NCI-H146 treated with DMSO at 0.1 percent for 48 hours (cell line): Measurements from ENCODE around the gene APOBEC3B.
"Not testable (repeated sequence)": the region's sequence is repeated elsewhere in the genome, so short reads cannot be mapped to it uniquely, and the experiment has no call there.

Source experiments
- DNase-seq: peaks from one replicate; lab custom pipeline; 2025; ENCODE audit not compliant: unreplicated experiment; lab: John Stamatoyannopoulos, UW

The APOBEC3B gene

DNA sequence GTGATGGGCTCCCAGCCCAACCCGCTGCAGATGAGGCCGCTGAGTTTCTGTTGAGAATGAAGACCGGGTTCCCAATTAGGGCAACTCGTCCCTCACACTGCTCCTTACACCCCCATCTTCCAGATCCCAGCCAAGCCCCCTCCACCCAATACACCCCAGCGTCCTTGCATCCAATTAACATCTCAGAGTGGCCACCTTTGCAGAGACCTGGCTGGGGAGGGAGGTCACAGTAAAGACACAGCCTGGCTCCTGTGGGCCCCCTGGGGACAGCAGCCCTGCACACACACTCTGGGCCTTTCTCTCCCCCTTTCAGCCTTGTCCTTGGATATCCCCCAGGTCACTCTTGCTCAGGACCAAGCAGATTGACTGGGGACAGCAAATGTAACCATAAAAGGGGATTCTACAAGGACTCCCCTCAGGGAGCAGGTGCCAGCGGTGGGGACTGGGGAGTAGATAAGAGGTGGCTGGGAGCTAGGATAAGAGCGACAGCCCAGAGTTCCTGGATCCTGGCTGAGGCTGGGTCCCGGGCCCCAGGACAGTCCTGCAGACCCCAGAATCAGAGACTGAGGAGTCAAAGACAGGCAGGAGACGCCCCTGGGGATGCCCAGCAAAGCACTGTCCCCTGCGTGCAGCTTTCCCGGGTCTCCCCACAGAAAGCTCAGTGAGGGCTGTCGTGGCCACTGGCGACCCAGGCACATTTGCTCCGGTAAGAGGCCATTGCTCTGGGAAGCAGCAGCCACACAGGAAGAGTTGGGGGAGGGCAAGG is 16.4 kb upstream of the APOBEC3B start:
- no peak for DNase-seq

DNA sequence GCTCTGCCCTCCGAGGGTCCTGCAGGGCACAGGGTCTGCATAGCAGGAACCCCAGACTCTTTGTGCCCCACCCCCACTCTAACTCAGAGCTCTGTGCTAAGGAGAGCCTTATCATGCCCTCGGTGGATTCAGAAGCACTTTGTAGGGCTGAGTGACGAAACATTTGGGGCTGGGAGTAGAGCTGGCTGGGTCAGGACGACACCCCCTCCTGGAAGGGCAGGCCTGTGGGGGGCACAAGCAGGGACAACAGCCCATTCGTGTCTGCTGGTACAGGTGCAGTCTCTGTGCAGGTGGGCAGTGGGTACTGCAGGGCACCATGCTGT is 15.8 kb upstream of the APOBEC3B start:
- DNase-seq, result no peak

DNA sequence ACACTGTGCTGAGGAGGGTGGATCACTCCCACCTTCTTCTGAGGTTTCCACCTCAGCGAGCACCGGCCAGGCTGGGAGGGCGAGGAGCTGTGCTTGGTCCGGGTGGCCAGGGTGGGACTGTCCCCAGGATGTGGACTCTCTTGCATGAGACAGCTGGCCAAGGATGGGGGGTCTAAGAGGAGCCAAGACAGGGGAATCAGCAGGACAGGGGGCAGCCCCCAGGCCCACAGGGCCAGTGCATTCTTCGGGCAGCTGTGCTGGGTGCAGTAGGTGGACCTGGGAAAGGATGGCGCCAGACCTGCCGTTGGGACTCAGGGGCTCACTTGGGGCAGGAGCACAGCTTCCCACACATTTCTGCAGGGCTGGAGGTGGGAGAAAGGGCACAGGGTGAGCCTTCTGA is 15.2 kb upstream of the APOBEC3B start:
- DNase-seq, result no peak

DNA sequence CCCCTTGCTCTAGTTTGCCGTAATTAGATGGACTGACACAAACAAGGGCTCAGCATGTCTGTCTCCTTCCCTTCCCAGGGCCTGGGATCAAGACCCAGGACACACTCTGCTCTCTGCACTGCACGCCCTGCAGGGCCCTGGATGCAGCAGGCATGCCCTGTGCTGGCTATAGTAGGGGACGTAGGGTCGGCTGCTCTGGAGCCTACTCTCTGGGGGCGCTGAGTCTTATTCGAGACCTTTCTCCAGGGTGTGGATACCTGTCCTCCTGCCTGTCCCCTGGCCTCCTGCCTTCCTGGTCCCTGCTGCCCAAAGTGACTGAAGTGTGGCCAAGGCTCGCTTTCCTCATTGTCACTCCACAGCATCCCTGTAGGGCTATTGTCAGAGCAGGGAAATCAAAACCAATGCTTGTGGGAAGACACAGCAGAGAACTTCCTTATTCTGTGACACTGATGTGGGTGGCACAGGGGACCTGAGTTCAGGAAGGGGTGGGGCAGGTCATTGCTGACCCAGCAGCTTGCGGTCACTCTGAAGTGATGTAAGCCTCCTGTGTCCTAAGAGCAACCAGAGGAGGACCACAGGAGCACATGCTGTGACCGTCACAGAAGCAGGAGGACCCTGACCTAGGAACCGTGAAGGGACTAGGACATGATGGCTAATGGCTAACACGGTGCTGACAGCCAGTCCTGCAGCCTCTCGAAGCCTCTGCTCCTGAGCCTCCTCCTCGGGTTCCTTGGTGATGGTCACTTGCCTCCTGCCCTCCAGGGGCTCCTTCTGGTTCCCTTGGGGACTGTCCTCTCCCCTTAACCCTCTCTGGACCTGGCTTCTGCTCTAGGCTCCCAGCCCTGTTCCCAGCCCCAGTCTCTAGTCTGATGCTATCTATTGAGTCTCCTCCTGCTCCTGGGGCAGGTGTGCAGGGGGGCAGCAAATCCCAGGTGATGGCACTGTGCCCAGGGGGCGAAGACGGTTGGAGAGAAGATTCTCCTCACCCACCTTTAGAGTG is 14.4 kb upstream of the APOBEC3B start:
- no peak for DNase-seq

DNA sequence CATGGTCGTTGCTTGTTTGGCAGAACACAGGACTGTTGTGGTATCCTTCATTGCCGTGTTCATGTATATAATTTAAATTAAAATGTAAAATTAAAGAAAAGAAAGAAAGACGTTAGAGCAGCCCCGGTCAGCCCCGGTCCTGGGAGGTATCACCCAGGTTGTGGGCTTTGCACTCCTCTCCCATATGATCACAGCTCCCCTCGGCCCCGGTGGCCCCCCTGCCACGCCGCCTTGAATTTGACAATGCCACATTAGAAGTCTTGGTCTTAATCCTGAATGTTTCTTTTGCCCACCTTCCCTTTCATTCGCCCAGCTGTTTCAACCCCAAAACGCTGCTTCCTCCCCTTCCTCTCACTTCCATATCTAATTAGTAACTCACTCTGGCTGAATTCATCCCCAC is 13.3 kb upstream of the APOBEC3B start:
- no peak for DNase-seq

DNA sequence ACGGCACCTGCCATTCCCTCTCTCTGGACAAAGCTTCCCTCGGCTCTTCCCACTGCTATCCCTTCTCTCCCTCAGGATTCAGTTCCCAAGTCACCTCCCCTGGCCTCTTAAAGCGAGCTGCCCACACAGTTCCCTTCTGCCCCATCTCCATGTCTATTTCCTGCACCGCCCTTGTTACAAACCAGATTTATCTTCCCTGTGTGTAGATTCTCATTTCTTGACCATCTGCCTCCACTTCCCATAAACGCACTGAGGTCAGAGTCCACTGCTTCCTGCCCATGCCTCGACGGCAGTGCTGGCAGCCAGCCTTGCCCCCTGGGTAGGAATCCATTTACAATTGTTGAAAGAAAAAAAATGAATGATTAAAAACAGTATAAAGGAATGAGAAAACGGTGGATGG is 11.6 kb upstream of the APOBEC3B start:
- no peak for DNase-seq

DNA sequence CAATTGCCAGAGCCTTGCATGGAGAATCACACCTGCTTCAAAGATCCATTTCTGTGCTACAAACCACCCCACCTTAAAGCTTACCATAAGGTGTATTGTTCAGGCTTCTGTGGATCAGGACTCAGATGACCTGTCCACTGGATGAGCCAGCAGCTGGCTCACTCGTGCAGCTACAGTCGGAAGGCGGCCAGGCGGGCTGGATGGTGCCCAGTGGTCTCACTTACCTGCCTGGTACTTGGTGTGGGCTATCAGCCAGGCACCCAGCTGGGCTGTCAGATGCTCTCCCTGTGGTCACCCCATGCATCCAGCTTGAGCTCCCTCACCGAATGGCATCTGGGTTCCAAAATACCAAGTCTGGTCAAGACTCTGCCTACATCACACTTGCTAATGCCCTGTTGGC is 10.9 kb upstream of the APOBEC3B start:
- no peak for DNase-seq

DNA sequence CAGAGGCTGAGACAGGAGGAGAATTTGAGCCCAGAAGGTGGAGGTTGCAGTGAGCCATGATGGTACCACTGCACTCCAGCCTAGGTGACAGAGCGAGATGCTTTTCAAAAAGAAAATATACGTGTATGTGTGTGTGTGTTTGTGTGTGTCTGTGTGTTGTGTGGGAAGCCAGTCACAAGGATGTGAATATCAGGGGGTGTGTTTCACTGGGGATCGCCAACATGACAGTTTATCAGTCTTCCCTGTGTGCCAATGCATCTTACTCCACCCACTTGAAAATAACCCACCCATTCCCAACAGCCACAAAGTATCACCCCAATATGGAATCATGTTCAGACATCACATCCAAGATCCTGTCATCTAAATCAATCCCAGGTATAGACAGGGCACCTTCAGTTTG is 10.4 kb upstream of the APOBEC3B start:
- DNase-seq, result no peak

DNA sequence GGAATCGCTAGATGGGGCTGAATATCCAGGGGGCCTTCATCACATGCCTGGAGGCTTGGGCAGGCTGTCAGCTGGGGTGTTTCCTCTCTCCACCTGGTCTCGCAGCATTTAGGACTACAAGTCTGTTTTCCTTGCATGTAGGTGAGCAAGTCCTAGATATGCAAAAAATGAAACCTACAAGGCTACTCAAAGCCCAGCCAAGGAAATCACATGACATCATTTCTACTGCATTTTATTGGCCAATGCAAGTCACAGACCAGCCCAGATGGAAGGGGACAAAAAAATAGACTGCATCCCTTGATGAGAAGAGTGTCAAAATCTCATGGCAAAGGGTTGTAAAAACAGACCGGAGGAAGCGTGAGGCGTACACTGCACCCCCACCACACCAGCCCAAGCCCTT is 9.6 kb upstream of the APOBEC3B start:
- no peak for DNase-seq

DNA sequence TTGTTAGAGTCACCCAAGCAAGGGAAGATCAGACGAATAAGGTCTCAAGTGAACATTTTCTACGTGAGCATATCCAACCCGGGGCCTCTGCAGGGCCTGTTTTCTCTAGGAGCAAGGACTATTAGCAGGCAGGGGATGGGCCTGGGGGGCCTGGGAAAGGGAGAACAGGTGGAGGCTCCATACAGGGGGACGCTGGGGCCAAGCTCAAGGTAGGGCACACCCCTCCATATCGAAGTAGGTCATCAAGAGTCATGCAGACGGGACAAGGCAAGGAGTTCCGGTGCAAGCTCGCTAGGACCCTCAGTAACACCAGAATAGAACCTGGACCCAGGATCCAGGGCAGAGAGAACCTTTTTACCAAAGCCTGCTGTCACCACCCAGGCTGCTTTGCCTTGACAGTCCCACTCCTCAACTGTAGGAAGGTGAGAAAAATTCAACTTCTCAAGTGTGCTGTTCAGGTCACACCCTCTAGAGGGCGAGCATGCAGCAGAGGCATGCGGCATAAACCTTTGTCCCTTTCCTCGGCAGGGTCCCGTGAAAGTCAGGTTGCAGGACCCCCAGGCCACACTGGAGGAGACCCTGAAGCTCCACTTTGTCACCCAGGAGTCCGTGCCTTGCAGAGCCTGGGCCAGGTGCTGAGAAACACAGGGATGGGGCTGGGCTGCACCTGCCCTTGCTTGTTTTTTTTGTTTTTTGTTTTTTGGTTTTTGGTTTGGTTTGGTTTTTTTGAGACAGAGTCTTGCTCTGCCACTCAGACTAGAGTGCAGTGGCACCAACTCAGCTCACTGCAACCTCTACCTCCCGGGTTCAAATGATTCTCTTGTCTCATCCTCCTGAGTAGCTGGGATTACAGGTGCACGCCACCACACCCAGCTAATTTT is 8.6 kb upstream of the APOBEC3B start:
- no peak for DNase-seq

DNA sequence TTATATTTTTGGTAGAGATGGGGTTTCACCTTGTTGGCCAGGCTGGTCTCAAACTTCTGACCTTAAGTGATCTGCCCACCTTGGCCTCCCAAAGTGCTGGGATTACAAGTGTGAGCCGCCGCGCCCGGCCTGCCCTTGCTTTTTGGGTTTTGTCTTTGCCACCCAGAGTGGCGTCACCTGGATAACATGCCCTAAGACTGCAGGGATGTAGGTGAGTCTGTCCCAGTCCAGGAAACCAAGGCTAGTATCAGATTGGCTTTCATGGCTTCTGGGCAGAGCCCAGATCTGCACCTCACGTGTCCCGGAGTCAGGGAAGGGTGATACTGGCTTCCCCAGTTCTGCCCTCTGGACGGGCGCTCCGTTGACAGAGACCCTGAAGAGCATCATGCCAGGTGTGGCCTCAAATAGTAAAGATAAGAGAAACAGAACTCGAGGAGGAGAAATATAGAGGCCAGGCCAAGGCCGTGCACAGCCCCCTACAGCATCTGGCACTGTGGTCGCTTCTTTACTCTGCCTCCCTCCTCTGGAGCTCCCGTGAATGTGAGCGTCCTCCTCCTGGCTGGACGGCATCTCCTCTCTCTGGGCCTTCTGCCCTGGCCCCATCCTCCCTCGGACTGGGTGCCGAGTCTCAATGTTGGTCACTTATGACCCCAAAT is 7.8 kb upstream of the APOBEC3B start:
- no peak for DNase-seq

DNA sequence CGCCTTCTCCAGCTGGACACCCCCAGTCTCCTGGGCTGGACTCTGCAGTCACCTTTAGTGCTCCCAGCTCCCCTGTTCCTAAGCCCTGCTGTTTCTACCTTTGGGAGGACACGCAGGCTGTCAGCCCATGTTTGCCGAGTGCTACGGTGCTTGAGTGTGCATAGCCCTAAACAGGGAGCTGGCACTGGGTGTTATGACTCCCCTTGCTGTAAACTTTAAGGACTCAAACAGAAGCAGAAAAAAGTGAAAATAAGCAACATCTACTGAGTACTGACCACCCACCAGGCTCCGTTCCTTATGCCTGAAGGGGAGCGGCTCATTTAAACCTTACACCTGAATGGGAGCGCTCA is 7.3 kb upstream of the APOBEC3B start:
- DNase-seq, result no peak

DNA sequence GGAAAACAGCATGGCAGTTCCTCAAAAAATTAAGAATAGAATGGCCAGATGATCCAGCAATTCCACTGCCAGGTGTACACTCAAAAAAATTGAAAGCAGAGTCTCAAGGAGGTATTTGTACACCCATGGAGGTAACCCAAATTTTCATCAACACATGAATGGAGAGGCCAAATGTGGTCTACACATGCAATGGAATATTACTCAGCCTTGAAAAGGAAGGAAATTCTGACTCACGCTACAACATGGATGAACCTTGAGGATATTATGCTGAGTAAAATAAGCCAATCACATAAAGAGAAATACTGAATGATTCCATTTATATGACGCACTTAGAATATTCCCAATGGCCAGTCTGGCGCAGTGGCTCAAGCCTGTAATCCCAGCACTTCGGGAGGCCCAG is 4.9 kb upstream of the APOBEC3B start:
- DNase-seq, result not testable (repeated sequence)

DNA sequence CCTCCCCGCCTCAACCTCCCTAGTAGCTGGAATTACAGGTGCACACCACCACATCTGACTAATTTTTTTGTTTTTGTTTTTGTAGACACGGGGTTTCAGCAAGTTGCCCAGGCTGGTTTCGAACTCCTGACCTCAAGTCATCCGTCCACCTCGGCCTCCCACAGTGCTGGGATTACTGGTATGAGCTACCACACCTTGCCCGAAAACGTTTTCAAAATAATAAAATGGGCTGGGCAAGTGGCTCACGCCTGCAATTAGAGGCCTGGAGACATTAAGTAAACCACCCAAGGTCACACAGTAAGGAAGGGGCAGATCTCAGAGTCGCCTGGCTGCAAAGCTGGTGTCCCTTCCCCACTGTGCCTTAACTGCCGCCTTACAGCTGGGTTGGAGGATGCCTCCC is 1.6 kb upstream of the APOBEC3B start:
- DNase-seq, result not testable (repeated sequence)

DNA sequence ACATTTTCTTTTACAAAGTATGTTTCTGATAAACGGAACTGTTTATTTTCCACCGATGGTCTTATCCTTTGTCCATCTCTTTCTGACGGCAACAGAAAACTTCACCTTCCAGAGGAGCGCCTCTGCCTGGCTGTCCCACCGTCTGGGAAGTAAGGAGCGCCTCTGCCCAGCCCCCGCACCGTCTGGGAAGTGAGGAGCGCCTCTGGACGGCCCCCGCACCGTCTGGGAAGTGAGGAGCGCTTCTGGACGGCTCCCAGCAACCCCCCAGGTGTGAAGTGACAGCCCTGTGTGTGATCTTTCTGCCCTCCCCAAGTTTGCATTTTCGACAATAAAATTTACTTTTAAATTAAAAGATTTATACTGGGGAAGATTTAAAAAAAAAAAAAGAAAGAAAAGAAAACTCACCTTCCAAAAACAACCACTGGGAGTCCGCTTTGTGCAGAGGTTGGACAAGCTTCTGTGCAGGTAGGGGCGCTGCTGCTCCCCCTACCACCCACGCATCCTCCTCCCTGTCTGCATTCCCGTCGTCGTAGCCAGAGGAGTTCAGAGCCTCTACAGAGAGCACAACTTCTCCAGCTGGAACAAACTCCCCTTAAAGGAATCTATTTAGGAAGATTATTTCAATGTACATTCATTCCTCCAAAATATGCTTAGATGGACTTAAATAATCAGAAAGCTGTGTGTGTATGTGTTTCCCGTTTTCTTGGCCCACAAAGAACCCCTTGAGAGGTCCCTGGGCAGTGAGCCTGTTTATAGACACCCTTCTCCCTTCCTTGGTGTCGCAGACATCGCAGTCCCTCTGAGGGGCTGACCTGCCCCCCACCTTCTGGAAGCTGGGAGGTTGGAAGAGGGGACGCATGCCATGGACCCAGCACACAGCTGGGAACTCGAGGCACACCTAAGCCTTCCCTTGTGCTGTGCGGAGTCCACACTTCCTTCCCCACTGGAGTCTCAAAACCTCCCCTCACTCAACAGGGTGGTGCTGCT is 849 bp upstream of the APOBEC3B start:
- no peak for DNase-seq

DNA sequence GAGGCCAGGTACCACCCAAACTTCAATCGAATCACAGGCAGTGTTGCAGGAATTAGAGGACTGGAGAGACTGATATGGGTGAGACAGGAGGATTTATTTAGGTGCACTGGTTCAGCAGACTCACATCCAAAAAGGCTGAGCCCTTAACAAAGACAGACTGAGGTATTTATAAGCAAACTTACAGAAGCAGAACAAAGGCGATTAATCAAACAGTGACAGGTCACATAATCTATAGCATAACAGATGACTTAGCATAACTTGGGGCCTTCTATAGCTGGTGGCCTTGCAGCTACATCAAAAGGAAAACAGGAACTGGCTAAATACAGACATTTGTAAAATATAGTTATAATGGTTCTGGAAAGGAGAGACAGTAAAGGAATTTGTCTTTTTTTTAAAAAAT is 2.1 kb downstream of the APOBEC3B start:
- DNase-seq, result no peak

DNA sequence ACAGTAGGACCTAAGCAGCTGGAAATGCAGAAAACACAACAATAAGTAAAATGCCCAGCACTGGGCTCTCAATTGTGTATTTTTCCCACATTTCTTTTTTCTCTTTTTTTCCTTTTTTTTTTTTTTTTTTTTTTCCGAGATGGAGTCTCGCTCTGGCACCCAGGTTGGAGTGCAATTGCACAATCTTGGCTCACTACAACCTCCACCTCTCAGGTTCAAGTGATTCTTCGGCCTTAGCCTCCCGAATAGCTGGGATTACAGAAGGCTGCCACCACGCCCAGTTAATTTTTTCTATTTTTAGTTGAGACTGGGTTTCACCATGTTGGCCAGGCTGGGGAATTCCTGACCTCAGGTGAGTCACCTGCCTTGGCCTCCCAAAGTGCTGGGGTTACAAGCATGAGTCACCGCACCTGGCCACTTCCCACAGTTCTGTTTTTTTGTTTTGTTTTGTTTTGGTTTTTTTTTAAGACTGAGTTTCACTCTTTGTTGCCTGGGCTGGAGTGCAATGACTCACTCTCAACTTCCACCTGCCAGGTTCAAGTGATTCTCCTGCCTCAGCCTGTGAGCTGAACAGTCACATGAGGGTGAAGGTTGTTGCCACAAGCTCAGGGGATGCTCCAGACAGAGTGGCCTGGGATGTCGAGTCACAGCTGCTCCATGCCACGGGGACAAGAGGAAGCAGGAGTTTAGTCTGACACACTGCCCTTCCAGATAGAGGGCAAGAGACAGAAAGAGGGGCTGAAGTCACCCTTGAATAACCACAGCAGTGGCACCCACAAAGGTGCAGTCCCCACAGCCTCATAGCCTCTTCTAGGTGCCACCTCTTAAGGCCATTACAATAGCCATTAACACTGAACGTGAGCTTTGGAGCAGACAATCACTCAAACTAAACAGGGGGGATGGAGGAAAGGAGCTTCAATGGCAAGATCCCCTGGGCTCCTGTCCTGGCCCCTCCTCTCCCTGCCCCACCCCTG is 2.9 kb downstream of the APOBEC3B start:
- DNase-seq, result peak; percentile 1

DNA sequence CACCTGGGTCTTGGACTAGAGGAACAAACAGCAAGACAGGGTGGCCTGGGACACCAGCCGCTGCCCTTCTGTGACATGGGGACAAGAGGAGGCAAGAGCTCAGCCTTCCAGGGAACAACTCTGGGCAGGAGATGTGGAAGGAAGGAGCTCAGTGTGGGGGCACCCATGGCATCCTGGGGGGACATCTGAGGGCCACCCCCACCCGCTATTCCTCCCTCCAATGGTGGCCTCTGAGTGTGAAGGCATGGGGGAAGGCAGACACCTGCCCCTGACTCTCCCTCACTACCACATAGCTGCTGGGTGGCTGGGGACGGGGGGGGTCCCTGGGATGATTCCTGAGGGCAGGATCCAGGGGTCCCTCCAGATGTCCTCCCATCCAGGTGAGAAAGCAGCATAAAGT is 4.5 kb downstream of the APOBEC3B start:
- DNase-seq, result no peak
